HCT116 (cell line): ENCODE data around the gene MICALL2.

Experiments
- CTCF ChIP-seq, 3 experiments: fragments of 200-600 bp in 1 of 3; sonication (generic) in 1 of 3; IDR thresholded peaks in 2 of 3; conservative IDR thresholded peaks in 1 of 3; 2 replicates each; pipeline ENCODE4 v1.5.1; 2012 to 2017; ENCODE audit warnings: low read depth in 2 of 3, low read length in 2 of 3, antibody characterized with exemption in 1 of 3, borderline replicate concordance in 1 of 3, control low read depth in 1 of 3, mild to moderate bottlenecking in 1 of 3, mixed read lengths in 1 of 3, mixed run types in 1 of 3, moderate library complexity in 1 of 3; ENCODE audit not compliant: insufficient read depth in 1 of 3
- EZH2 ChIP-seq: fragments of 200-600 bp; sonication (generic); IDR thresholded peaks from 2 replicates; pipeline ENCODE4 v1.6.1; 2017; ENCODE audit warnings: antibody characterized with exemption, mixed run types
- JUND ChIP-seq: IDR thresholded peaks from 2 replicates; pipeline ENCODE4 v1.6.1; 2012
- MAX ChIP-seq: IDR thresholded peaks from 2 replicates; pipeline ENCODE4 v1.6.1; 2012
- POLR2AphosphoS5 ChIP-seq: IDR thresholded peaks from 2 replicates; pipeline ENCODE4 v1.6.1; 2011; ENCODE audit warnings: mild to moderate bottlenecking, low read depth, low read length, moderate library complexity
- SRF ChIP-seq: IDR thresholded peaks from 2 replicates; pipeline ENCODE4 v1.6.1; 2012; ENCODE audit warnings: low read depth
- TCF7L2 ChIP-seq: IDR thresholded peaks from 2 replicates; pipeline ENCODE4 v1.7.0; 2011; ENCODE audit warnings: borderline replicate concordance, inconsistent platforms; ENCODE audit not compliant: insufficient read depth, insufficient read length; ENCODE audit errors: extremely low read depth
- YY1 ChIP-seq: IDR thresholded peaks from 2 replicates; pipeline ENCODE4 v1.6.1; 2011; ENCODE audit warnings: low read length, low read depth, moderate library complexity, mild to moderate bottlenecking; ENCODE audit not compliant: insufficient replicate concordance; ENCODE audit errors: extremely low read depth
- ZFX ChIP-seq: fragments of 450-650 bp; IDR thresholded peaks from 2 replicates; pipeline ENCODE4 v1.6.1; 2017
- ZNF274 ChIP-seq: fragments of 200-500 bp; sonication (Bioruptor generic); IDR thresholded peaks from 2 replicates; pipeline ENCODE4 v1.6.1; 2014; ENCODE audit warnings: mild to moderate bottlenecking, low read depth, low read length, inconsistent platforms
- TF ChIP-seq, protein P1 (sequence below): IDR thresholded peaks from 2 replicates; pipeline ENCODE4 v1.6.1; 2012; ENCODE audit warnings: low read depth

DNA sequence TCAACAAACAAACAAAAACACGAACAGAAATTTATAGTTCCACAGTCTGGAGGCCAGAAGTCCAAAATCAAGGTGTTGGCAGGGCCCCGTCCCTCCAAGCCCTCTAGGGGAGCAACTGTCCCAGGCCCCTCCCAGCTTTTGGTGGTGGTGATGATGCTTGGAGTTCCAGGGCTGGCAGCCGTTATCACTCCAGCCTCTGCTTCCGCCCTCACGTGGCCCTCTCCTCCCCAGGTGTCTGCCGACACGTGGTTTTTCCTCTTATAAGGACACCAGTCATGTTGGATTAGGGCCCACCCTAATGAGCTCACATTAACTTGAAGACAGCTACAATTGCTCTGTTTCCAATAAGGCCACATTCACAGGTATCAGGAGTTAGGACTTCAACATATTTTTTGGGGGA, 49.7 kb downstream of the MICALL2 start:
- TF ChIP-seq TCF7L2 (no peak), ZNF274 (no peak), POLR2AphosphoS5 (no peak), JUND (no peak), CTCF (IDR thresholded peaks at IDR 0.05 in 2 of 3, conservative IDR thresholded peaks at IDR 0.05 in 1 of 3; ENCODE audit: borderline replicate concordance in 1 of 3, insufficient read depth in 1 of 3, low read depth in 2 of 3, low read length in 2 of 3) (no peak), SRF (no peak), ZFX (no peak), EZH2 (no peak), YY1 (no peak), MAX (no peak)
- TF ChIP-seq, protein P1, sequence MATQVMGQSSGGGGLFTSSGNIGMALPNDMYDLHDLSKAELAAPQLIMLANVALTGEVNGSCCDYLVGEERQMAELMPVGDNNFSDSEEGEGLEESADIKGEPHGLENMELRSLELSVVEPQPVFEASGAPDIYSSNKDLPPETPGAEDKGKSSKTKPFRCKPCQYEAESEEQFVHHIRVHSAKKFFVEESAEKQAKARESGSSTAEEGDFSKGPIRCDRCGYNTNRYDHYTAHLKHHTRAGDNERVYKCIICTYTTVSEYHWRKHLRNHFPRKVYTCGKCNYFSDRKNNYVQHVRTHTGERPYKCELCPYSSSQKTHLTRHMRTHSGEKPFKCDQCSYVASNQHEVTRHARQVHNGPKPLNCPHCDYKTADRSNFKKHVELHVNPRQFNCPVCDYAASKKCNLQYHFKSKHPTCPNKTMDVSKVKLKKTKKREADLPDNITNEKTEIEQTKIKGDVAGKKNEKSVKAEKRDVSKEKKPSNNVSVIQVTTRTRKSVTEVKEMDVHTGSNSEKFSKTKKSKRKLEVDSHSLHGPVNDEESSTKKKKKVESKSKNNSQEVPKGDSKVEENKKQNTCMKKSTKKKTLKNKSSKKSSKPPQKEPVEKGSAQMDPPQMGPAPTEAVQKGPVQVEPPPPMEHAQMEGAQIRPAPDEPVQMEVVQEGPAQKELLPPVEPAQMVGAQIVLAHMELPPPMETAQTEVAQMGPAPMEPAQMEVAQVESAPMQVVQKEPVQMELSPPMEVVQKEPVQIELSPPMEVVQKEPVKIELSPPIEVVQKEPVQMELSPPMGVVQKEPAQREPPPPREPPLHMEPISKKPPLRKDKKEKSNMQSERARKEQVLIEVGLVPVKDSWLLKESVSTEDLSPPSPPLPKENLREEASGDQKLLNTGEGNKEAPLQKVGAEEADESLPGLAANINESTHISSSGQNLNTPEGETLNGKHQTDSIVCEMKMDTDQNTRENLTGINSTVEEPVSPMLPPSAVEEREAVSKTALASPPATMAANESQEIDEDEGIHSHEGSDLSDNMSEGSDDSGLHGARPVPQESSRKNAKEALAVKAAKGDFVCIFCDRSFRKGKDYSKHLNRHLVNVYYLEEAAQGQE = no peak
